ENCODE data around the gene UBE3A.
"Not testable (repeated sequence)": the region's sequence is repeated elsewhere in the genome, so short reads cannot be mapped to it uniquely, and the experiment has no call there.

The UBE3A gene

GRCh38 chr15:25437777-25438600 is 835 bp downstream of the UBE3A start:
- DNase-seq = no peak

- no peak for DNase-seq
Observed at GRCh38 chr15:25436707-25437106, 2.1 kb downstream of the UBE3A start.

DNA sequence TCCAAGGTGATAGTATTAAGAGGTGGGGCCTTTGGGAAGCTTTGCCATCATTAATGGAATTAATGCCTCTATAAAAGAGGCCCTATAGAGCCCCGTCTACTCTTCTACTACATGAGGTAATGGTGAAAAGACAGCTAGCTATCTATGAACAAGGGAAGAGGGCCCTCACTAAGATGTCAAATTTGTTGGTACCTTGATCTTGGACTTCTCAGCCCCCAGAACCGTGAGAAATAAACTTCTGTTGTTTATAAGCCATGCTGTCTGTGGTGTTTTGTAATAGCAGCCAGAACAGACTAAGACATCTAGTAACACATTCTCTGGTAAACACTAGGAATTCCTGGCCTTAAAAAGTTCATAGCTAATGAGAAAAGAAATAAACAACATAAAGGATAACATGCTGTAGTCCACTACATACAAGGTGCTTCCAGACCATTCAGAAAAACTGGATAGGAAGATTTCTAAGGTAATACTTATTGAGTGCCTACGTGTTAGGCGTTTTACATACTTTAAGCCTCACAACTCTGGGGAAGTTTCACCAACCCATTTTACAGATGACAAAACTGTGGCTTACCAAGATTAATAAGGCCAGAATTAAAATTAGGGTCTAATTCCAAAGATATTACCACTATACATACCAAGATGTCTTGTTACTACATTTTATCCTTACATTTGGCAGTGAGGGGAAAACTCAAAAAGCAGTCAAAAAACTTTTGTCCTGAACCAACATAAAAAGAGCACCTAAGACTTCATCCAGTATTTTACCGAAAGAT is 3.2 kb downstream of the UBE3A start:
- no peak for DNase-seq

GRCh38 chr15:25433118-25433865 is 5.5 kb downstream of the UBE3A start:
- DNase-seq = no peak

- no peak for DNase-seq
Observed at GRCh38 chr15:25431836-25432561, 6.8 kb downstream of the UBE3A start.

GRCh38 chr15:25427861-25428260 is 11.0 kb downstream of the UBE3A start:
- no peak for DNase-seq

DNA sequence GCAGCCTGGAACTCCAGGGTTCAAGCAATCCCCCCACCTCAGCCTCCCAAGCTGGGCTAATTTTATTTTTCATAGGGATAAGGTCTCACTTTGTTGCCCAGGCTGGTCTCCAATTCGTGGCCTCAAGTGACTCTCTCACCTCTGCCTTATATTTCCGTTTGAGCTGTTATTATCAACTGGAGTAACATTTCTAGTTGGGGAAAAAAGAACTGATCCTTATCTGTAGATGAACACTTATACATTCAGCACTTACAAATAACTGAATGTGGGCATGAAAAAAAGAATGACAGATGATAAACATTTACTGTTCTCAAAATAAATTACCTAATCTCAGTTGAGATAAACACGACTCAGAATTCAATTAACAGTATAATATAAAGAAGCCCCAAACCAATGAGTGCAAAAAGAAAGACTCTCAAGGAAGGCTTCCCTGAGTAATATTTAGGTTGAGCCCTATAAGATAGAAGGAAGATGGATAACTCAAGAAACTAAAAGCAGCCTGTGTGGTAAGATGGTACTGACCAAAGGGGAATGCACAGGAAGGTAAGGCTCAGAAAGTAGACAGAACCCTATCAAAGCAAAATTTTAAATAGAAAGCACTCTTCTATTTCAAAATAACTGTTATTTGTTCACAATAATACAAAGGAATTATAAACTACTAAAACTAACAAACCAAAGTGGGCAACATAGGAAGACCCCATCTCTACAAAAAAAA is 11.8 kb downstream of the UBE3A start:
- no peak for DNase-seq

DNA sequence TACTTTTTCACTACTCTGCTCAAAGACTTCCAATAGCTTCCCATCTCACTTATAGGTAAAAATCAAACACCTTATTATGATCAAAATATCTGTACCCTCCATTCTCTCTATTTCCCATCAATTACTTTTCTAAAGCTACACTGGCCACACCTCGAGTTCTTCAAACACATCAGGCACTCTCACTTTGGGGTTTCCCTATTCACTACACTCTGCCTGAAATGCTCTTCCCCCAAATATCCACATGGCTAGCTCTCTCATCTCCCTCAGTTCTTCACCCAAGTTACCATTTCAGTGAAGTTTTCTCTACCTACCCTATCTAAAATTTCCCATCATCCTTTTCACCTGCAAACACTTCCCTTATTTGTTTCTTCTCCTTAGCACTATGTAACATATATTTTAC is 14.8 kb downstream of the UBE3A start:
- no peak for DNase-seq

GRCh38 chr15:25422021-25422420 is 16.8 kb downstream of the UBE3A start:
- no peak for DNase-seq

- DNase-seq = no peak
Observed at GRCh38 chr15:25418202-25418601, 20.6 kb downstream of the UBE3A start.

DNA sequence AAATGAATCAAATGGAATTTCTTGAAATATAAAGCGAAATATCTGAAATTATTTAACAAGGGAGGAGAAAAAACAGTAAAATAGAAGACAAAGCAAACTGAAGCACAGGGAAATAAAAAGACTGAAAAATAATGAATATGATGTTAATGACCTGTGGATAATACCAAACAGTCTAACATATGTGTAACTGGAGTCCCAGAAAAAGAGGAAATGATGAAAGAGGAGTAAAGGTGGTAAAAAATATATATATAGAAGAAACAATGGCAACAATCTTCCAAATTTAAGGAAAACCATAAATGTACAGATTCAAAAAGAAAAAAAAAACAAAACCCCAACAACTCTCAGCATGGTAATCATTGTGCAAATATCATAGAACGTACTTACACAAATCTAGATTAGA is 21.2 kb downstream of the UBE3A start:
- no peak for DNase-seq

GRCh38 chr15:25416693-25417092 is 22.1 kb downstream of the UBE3A start:
- no peak for DNase-seq

- DNase-seq = no peak
Observed at GRCh38 chr15:25415707-25416106, 23.1 kb downstream of the UBE3A start.

- DNase-seq = no peak
Observed at GRCh38 chr15:25415217-25415616, 23.6 kb downstream of the UBE3A start.

DNA sequence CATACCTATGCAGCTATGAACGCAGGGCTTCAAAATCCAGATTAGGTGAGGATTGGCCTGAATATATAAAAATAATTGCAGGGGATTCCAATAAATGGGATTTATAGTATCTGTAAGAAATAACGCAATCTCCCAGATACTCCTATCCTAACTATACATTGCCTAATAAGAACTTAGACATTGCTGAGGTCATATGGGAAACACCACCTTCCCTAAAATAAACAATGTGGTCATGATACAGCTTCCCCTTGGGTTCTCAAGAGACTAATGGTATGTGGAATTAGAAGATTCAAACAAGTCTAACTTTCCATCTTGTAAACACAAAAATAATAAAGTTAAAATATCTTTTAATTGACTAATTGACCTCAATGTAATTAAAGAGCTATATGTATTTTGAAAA is 28.2 kb downstream of the UBE3A start:
- DNase-seq = no peak

DNA sequence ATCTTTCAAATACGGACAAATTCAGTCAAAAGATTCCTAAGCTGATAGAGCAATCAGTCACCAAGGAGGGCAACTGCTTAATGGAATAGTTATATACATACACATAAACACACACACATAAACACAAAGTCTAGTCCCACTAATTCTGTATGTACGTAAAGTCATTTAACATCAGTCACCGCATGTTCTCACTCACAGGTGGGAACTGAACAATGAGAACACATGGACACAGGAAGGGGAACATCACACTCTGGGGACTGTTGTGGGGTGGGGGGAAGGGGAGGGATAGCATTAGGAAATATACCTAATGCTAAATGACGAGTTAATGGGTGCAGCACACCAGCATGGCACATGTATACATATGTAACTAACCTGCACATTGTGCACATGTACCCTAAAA is 29.1 kb downstream of the UBE3A start:
- DNase-seq = not testable (repeated sequence)

DNA sequence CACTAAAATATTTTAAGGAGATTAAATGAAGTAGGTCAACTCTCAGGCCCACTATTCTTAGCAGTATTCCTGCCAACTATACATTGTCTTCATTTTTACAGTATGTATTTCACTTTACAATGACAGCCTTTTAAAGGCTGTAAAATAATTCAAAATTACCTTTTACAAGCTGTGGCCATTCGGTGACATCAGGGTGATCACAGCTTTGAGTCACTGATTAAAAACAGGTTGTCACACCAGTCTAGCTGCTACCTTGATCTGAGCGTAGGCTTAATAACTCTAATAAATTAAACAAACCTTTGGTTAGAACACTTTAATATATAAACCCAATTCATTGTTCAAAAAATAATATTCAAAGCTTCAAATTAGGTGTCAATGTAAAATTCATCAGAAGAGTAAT is 29.9 kb downstream of the UBE3A start:
- no peak for DNase-seq

GRCh38 chr15:25408428-25408827 is 30.4 kb downstream of the UBE3A start:
- DNase-seq = no peak

- DNase-seq = no peak
Observed at GRCh38 chr15:25407950-25408349, 30.9 kb downstream of the UBE3A start.

DNA sequence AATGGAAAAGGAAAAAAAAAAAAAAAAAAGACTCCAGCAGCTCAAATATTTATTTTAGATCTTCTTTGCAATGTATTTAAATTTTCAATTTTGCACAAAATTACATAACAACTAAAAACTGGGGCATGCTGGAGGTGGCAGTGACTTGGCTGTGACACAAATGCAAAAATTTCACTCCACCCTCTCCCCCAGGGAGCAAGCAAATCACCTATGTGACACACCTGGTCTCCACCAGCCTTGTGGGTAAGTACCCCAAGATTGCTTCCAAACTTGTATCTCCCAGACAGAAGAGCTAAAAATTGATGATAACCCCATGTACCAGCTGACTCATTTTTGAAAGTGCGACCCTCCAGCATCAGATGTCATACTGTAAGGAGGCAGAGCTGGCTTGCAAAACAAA is 32.0 kb downstream of the UBE3A start:
- no peak for DNase-seq

DNA sequence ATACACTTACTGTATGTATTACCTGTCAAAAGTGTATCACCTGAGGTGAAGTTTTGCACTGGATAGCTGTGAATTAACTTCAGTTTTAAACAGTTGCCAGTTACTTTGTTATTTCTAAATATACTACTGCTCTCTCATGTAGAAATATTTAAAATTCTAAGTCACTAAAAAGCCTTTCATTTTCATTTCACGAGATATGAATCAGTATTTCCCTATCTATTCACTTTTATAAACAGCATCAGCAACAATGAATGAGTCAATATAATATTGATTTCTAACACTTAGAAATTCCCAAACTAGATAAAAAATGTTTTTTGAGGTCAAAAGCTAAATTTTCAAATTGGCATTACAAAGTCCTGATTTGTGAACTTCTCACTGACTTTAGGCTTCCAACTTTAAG is 32.6 kb downstream of the UBE3A start:
- no peak for DNase-seq

- no peak for DNase-seq
Observed at GRCh38 chr15:25403771-25404170, 35.1 kb downstream of the UBE3A start.
